NT2/D1 (cell line): ENCODE measurements around the gene YPEL2.

Experiments used
- DNase-seq: peaks from one replicate; pipeline ENCODE4 v3.0.0-alpha.2; 2011; ENCODE audit warnings: low read depth, low spot score
- H3K27me3 ChIP-seq: 2 replicates; pipeline ENCODE4 v1.6.0; 2011; ENCODE audit warnings: mild to moderate bottlenecking; ENCODE audit not compliant: insufficient read length, insufficient read depth
- H3K36me3 ChIP-seq: 2 replicates; pipeline ENCODE4 v1.6.1; 2011; ENCODE audit warnings: mild to moderate bottlenecking, low read length, mixed read lengths; ENCODE audit not compliant: insufficient read depth, insufficient read length
- H3K4me1 ChIP-seq: 2 replicates; pipeline ENCODE4 v1.5.1; 2011; ENCODE audit not compliant: insufficient read depth, insufficient read length
- H3K4me3 ChIP-seq: 2 replicates; pipeline ENCODE4 v1.5.1; 2011; ENCODE audit warnings: low read depth; ENCODE audit not compliant: insufficient read length
- H3K9ac ChIP-seq: 2 replicates; pipeline ENCODE4 v1.6.0; 2011; ENCODE audit warnings: low read depth; ENCODE audit not compliant: insufficient read length
- H3K9me3 ChIP-seq: 2 replicates; pipeline ENCODE4 v1.5.1; 2011; ENCODE audit warnings: mild to moderate bottlenecking, low read length; ENCODE audit not compliant: insufficient read depth
- SUZ12 ChIP-seq: IDR thresholded peaks from 2 replicates; pipeline ENCODE4 v1.6.1; 2011; ENCODE audit not compliant: insufficient read length, insufficient read depth; ENCODE audit errors: extremely low read depth
- YY1 ChIP-seq: IDR thresholded peaks from 2 replicates; pipeline ENCODE4 v1.6.1; 2011; ENCODE audit not compliant: insufficient read length, insufficient read depth
- ZNF274 ChIP-seq: IDR thresholded peaks from 2 replicates; pipeline ENCODE4 v1.6.1; 2011; ENCODE audit warnings: mild to moderate bottlenecking, low read depth, low read length

Gene YPEL2

GRCh38 chr17:59361916-59362810 is 30.7 kb downstream of the YPEL2 start:
- Histone ChIP-seq H3K9me3 (no peaks in the 10 kb centered on the region), H3K27me3 (no peaks in the 10 kb centered on the region), H3K36me3 (no peaks in the 10 kb centered on the region), H3K9ac (no peak overlapping the region), H3K4me1 (peaks cover 13% of the 10 kb centered on the region), H3K4me3 (no peak overlapping the region)
- no peak for DNase-seq
- TF ChIP-seq SUZ12, result no peak
- no peak for TF ChIP-seq ZNF274
- TF ChIP-seq YY1, result no peak

- no peak overlapping the region for H3K4me3 ChIP-seq
- no peak for DNase-seq
- H3K9me3 ChIP-seq, result no peaks in the 10 kb centered on the region
- H3K4me1 ChIP-seq, result peaks cover 14% of the 10 kb centered on the region
- H3K9ac ChIP-seq, result no peak overlapping the region
- TF ChIP-seq YY1, result no peak
- TF ChIP-seq ZNF274, result no peak
- no peak for TF ChIP-seq SUZ12
- H3K36me3 ChIP-seq, result no peaks in the 10 kb centered on the region
- H3K27me3 ChIP-seq, result no peaks in the 10 kb centered on the region
Measured at GRCh38 chr17:59362811-59363205, 31.4 kb downstream of the YPEL2 start.

- H3K4me1 ChIP-seq, result peaks cover 12% of the 10 kb centered on the region
- H3K36me3 ChIP-seq, result no peaks in the 10 kb centered on the region
- TF ChIP-seq SUZ12 (no peak), YY1 (no peak), ZNF274 (no peak)
- peak overlapping the region; percentile 37 for H3K9ac ChIP-seq
- DNase-seq, result no peak
- H3K27me3 ChIP-seq, result no peaks in the 10 kb centered on the region
- H3K9me3 ChIP-seq, result no peaks in the 10 kb centered on the region
- no peak overlapping the region for H3K4me3 ChIP-seq
Measured at GRCh38 chr17:59365383-59365981, 34.0 kb downstream of the YPEL2 start.

- Histone ChIP-seq H3K27me3 (no peaks in the 10 kb centered on the region), H3K36me3 (no peaks in the 10 kb centered on the region), H3K9me3 (no peaks in the 10 kb centered on the region), H3K9ac (peak overlapping the region; percentile 37), H3K4me3 (no peak overlapping the region), H3K4me1 (peaks cover 16% of the 10 kb centered on the region)
- no peak for TF ChIP-seq ZNF274
- TF ChIP-seq YY1, result no peak
- no peak for TF ChIP-seq SUZ12
- DNase-seq, result peak; percentile 91
Measured at GRCh38 chr17:59366040-59366757, 34.7 kb downstream of the YPEL2 start.

GRCh38 chr17:59366773-59367656 is 35.6 kb downstream of the YPEL2 start:
- Histone ChIP-seq H3K9ac (no peak overlapping the region), H3K9me3 (no peaks in the 10 kb centered on the region), H3K4me3 (no peak overlapping the region), H3K4me1 (peaks cover 16% of the 10 kb centered on the region), H3K36me3 (no peaks in the 10 kb centered on the region), H3K27me3 (no peaks in the 10 kb centered on the region)
- no peak for DNase-seq
- TF ChIP-seq ZNF274, result no peak
- TF ChIP-seq SUZ12, result no peak
- TF ChIP-seq YY1, result no peak

DNA sequence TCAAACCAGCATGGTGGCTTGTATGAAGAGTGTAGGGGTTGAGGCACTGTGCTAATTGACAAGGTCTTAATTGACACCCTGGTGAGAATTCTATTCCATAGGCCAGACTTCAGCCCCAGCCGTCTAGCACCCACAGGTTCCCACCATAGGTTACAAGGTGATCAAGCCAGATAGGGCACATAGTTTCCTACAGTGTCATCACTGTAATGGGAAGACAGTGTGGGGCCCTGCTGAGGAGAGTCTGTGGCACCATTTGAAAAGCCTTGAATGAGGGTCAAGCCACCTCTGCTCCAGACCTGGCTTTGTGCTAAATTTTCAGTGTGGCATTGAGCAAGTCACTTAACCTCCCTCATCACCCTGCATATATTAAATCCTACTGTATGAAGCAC is 36.2 kb downstream of the YPEL2 start:
- no peaks in the 10 kb centered on the region for H3K9me3 ChIP-seq
- no peaks in the 10 kb centered on the region for H3K27me3 ChIP-seq
- peaks cover 16% of the 10 kb centered on the region for H3K4me1 ChIP-seq
- H3K9ac ChIP-seq, result no peak overlapping the region
- H3K4me3 ChIP-seq, result no peak overlapping the region
- H3K36me3 ChIP-seq, result no peaks in the 10 kb centered on the region
- TF ChIP-seq YY1, result no peak
- TF ChIP-seq SUZ12, result no peak
- no peak for TF ChIP-seq ZNF274
- no peak for DNase-seq
